IPS-NIHi7 (cell line): ENCODE measurements around the gene LRRN4CL.
"Not testable (repeated sequence)": the region's sequence is repeated elsewhere in the genome, so short reads cannot be mapped to it uniquely, and the experiment has no call there.

Source experiments
- DNase-seq: peaks from one replicate; pipeline ENCODE4 v3.0.0; 2012; ENCODE audit warnings: mixed read lengths; ENCODE audit errors: extremely low spot score

The LRRN4CL gene

GRCh38 chr11:62709247-62710000 lies 20.1 kb upstream of the LRRN4CL start:
- peak; percentile 85 for DNase-seq

DNA sequence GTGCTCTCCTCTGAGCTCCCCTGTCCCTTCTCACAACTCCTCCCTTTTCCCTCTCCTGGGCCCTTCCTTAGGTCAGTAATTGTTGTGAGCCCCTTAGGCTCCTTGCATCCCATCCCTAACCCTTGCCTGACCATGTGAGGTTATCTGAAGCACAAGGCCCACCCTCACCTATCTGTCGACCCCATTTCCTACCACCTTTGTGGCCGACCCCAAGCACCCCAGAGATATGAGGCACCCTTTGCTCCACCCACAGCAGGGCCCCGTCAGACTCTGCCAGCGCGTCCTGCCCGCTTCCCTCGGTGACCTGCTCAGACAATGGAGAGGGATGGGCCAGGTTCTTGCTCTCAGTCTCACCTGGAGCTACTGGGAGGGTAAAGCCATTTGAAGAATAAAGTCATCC lies 19.5 kb upstream of the LRRN4CL start:
- DNase-seq, result no peak

DNA sequence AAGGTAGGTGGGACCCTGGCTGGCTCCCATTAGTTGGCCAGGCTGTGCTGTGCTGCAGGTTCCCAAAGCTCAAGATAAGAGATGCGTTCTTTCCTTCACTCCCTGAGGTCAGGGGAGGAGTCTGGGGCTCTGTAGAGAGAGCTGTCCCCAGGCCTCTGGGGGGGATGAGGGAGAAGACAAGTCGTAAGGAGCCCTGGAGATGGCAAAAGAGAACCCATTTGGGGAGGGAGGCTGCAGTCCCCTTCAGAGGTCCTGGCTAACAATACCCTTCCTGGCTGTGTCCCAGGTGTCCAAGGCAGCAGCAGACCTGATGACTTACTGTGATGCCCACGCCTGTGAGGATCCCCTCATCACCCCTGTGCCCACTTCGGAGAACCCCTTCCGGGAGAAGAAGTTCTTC lies 19.1 kb upstream of the LRRN4CL start:
- no peak for DNase-seq

- peak; percentile 81 for DNase-seq
These were observed 18.0 kb upstream of the LRRN4CL start, which contains the start of the genes BSCL2 and GNG3 for GRCh38 chr11:62707277-62707861. Gene BSCL2, minus strand, starts transcription at chr11:62707424. Its CDS starts 229 bp downstream, at chr11:62707195. Gene GNG3, plus strand, starts transcription at chr11:62707676. Its CDS starts 620 bp downstream, at chr11:62708296.

GRCh38 chr11:62706850-62707247 lies 17.5 kb upstream of the LRRN4CL start:
- DNase-seq, result no peak

DNA sequence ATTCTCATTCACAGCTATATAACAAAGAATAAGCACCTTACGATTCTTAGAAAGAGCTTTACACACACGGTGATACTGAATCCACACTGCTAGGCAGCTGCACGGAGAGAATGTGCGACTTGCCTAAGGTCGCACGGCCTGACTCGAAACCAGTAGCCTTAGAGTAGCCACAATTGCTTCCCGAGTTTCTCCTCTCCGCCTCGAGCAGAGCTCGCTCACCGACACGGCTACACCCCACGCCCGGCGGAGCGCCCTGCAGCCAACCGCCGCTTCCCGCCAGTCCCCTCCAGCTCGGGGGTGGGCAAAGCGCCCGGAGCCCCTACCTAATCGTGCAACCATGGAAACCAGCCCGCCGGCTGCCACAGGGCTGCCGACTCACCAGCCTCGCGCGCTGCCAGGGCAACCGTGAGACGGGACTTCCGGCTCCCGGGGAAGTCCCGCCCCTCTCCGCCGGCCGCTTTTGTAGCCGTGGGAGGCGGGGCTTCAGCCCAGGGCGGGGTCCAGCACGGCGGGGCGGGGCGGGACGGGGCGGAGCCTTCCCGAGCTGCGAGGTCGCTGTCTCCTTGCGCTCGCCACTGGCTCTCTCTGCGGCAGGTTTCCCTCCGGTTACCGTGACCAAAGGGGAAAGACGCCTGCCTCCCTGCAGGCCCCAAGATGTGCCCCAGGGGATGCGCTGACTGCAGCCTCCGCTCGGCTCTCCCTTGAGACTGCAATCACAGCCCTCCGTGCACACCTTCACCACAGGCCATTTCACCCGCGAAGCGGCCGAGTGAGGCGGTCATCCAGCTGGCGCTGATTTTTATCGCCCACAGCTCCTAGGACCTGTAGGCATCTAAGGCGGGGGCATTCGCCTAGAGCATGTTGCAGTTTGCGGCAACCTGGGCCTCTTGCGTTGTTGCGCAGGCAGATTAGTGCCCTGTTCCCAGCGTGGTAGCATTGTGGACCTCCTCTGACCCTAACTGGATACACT lies 16.8 kb upstream of the LRRN4CL start:
- DNase-seq, result peak; percentile 95

- DNase-seq, result peak; percentile 31
These were observed 16.1 kb upstream of the LRRN4CL start for GRCh38 chr11:62705413-62705812.

DNA sequence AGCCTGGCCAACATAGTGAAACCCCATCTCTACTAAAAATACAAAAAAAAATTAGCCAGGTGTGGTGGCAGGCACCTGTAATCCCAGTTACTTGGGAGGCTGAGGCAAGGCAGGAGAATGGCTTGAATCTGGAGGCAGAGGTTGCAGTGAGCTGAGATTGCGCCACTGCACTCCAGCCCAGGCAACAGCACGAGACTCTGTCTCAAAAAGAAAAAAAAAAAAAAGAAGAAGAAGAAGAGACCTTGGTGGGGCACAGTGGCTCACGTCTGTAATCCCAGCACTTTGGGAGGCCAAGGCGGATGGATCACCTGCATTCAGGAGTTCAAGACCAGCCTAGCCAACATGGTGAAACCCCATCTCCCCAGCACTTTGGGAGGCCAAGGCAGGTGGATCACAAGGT lies 14.6 kb upstream of the LRRN4CL start:
- not testable (repeated sequence) for DNase-seq

GRCh38 chr11:62702246-62702645 lies 12.9 kb upstream of the LRRN4CL start:
- DNase-seq, result no peak

DNA sequence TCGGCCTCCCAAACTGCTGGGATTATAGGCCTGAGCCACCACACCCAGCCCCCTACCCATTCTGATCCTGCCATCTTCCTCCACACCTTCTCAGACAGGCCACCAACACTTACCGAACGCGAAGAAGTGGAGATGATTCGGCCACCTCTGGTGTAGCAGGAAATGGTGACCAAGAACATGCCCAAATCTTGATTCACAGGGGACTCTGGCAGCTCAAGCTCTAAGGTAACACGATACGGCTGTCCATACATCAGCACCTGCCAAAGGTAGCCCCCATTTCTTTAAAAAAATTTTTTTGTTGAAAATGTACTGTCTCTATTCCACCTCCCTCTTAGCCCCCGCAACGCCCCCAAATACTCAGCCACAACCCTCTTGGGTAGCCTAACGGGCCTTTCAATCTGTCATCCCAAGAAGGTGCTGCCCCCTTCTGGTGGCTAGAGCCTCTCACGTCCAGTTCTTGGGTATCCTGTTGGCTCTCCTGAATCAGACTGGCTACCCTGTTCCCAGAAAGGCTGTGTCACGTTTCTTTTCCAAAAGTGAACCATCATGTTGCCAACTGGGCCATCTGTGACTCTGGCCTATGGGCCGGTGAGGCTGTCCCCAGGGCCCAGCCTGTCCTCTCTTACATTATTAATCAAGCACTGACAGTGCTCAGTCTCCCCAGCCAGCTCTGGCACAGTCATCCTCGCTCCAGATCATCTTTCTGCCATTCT lies 5.3 kb upstream of the LRRN4CL start:
- peak; percentile 83 for DNase-seq

GRCh38 chr11:62693624-62694023 lies 4.3 kb upstream of the LRRN4CL start:
- DNase-seq, result not testable (repeated sequence)

- DNase-seq, result no peak
These were observed 839 bp downstream of the LRRN4CL start for GRCh38 chr11:62688491-62688890.

- DNase-seq, result no peak
These were observed 1.6 kb downstream of the LRRN4CL start for GRCh38 chr11:62687508-62688396.

- no peak for DNase-seq
These were observed 6.8 kb downstream of the LRRN4CL start for GRCh38 chr11:62682518-62682917.

DNA sequence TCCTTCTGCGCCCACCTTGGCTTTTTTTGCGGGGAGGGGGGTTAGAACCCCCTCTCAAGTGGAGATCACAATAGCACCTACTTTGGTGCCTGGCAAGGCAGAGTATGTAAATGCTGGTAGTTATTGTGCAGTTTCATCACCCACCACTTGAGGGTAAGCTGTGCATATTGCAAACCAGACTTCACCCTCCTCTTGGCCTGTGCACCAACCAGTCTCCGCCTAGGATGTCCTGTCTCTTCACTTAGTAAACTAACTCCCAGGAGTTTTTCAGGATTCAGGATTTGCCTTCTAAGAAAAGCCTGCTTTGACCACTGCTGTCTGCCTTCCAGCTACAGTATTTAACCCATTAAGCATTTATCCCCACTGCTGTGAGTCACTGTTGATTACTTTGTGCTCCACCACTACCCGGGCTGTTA lies 8.5 kb downstream of the LRRN4CL start:
- DNase-seq, result no peak

- DNase-seq, result peak; percentile 89
These were observed 10.3 kb downstream of the LRRN4CL start, which contains the start of gene UBXN1 for GRCh38 chr11:62678770-62679696. Gene UBXN1, minus strand, starts transcription at chr11:62679073. Its CDS starts 150 bp downstream, at chr11:62678923.

DNA sequence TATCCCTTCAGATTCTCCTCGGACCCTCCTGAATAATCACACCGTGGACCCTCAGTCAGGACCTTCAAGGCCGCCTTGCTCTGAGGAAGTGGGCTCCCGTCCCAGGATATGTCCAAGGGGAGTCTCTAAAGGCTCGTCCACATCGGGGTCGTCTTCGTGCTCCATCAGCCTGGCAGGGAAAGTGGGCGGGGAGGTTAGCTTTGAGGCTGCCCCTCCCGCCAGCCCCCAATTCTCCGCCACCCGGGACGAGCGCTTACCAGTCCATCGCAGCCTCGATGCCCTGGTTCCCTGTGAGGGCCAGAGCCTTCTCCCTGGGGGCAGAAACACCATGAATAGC lies 10.9 kb downstream of the LRRN4CL start:
- no peak for DNase-seq

DNA sequence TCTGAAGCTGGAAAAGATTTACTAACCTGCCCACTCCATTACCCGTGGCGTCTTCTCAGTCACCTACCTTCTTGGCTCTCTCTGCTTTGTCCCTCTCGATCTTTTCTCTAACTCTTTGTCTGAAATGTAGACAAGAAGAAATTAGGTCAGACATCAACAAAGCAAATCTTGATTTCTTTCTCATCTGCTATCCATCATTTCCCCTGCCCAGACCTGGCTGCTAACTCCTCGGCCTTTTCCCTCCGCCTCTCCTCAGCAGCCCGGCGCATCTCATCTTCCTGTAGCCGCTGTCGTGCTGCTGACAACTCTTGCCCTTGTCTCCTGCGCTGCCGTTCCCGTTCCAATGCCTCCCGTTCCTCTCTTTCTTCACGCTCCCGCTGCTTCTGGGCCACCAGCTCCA lies 11.6 kb downstream of the LRRN4CL start:
- no peak for DNase-seq

GRCh38 chr11:62677156-62677555 lies 12.2 kb downstream of the LRRN4CL start:
- no peak for DNase-seq
